ENCODE results near the gene TWSG1. TPM values are rescaled to one million over a fixed set of nuclear protein-coding genes. Genes with fewer than 3 reads are reported as not detected.

Gene TWSG1
- total and polyA plus RNA-seq, 8 donors: 8.2 to 76.0 (median 23.6) TPM

- peaks cover 0 to 17% (median 3%) of the 10 kb centered on the region in 4 donors for H3K4me1 ChIP-seq
- H3K9me3 ChIP-seq: no peaks in the 10 kb centered on the region
- WGBS, 5 donors: 58 to 79% (median 70%) methylated on average over 4 of the region's 4 CpGs
- no peak overlapping the region for H3K4me3 ChIP-seq
- DNase-seq: peak in 1 of 2 donors; percentile 77
- peak overlapping the region in 2 of 5 donors; percentile 14 to 52 for H3K27ac ChIP-seq
- TF ChIP-seq EP300 (IDR thresholded peaks at IDR 0.05): no peak
- no peak for TF ChIP-seq POLR2A (IDR thresholded peaks at IDR 0.05)
- TF ChIP-seq POLR2AphosphoS5 (IDR thresholded peaks at IDR 0.05): no peak
- no peak for TF ChIP-seq CTCF (IDR thresholded peaks at IDR 0.05)
- peaks cover 0 to 6% (median 1%) of the 10 kb centered on the region in 4 donors for H3K36me3 ChIP-seq
- intact Hi-C loops (cut with DNase I; ENCODE audit: low total_unique reads): no loop called here
- H3K27me3 ChIP-seq: no peaks in the 10 kb centered on the region
Measured at GRCh38 chr18:9380621-9381395, 46.2 kb downstream of the TWSG1 start.

- 32 to 48% (median 39%) methylated on average over 1 of the region's 1 CpG for WGBS, 5 donors
- no peak for DNase-seq
- Histone ChIP-seq H3K4me1 (no peaks in the 10 kb centered on the region), H3K9me3 (peaks cover 0 to 9% (median 4%) of the 10 kb centered on the region in 4 donors), H3K27me3 (no peaks in the 10 kb centered on the region), H3K27ac (no peak overlapping the region), H3K36me3 (peaks cover 0 to 20% (median 13%) of the 10 kb centered on the region in 4 donors), H3K4me3 (no peak overlapping the region)
- no peak for TF ChIP-seq POLR2A (IDR thresholded peaks at IDR 0.05)
- TF ChIP-seq EP300 (IDR thresholded peaks at IDR 0.05): no peak
- no peak for TF ChIP-seq CTCF (IDR thresholded peaks at IDR 0.05)
- TF ChIP-seq POLR2AphosphoS5 (IDR thresholded peaks at IDR 0.05): no peak
- intact Hi-C loops (cut with DNase I; ENCODE audit: low total_unique reads): no loop called here
Measured at GRCh38 chr18:9386879-9387278, 52.3 kb downstream of the TWSG1 start.

DNA sequence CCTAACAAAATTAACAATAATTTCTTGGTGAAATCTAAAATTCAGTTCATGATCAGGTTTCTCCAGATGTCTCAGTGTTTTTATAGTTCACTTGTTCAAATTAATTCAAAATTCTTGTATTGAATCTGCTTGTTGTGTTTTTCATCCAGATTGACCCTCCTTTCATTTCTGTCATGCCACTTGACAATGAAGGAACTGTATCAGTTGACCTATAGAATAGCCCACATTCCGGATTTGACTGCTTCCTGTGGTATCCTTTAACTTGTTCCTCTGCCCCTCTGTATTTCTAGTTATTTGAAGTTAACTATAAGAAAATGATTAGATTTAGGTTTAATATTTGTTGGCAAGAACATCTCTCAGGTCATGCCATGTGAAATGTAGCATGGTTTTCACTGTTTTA is 53.3 kb downstream of the TWSG1 start:
- 72 to 83% (median 80%) methylated on average over 1 of the region's 1 CpG for WGBS, 5 donors
- intact Hi-C loops (cut with DNase I; ENCODE audit: low total_unique reads): no loop called here

GRCh38 chr18:9389706-9390105 is 55.1 kb downstream of the TWSG1 start:
- peaks cover 0 to 21% (median 14%) of the 10 kb centered on the region in 4 donors for H3K36me3 ChIP-seq
- H3K9me3 ChIP-seq: peaks cover 0 to 12% (median 5%) of the 10 kb centered on the region in 4 donors
- intact Hi-C loops (cut with DNase I; ENCODE audit: low total_unique reads): no loop called here
- H3K4me1 ChIP-seq: no peaks in the 10 kb centered on the region
- H3K27ac ChIP-seq: no peak overlapping the region
- 94 to 98% (median 97%) methylated on average over 5 of the region's 5 CpGs for WGBS, 5 donors
- no peaks in the 10 kb centered on the region for H3K27me3 ChIP-seq
- no peak overlapping the region for H3K4me3 ChIP-seq
- TF ChIP-seq POLR2A (IDR thresholded peaks at IDR 0.05): no peak
- no peak for TF ChIP-seq CTCF (IDR thresholded peaks at IDR 0.05)
- TF ChIP-seq EP300 (IDR thresholded peaks at IDR 0.05): no peak
- no peak for TF ChIP-seq POLR2AphosphoS5 (IDR thresholded peaks at IDR 0.05)
- no peak for DNase-seq

More for the DNA sequence above, 53.3 kb downstream of the TWSG1 start:
- no peaks in the 10 kb centered on the region for H3K27me3 ChIP-seq
- no peaks in the 10 kb centered on the region for H3K4me1 ChIP-seq
- TF ChIP-seq CTCF (IDR thresholded peaks at IDR 0.05) (no peak), POLR2A (IDR thresholded peaks at IDR 0.05) (no peak), POLR2AphosphoS5 (IDR thresholded peaks at IDR 0.05) (no peak), EP300 (IDR thresholded peaks at IDR 0.05) (no peak)
- no peak overlapping the region for H3K4me3 ChIP-seq
- H3K27ac ChIP-seq: no peak overlapping the region
- DNase-seq: no peak
- peaks cover 0 to 21% (median 14%) of the 10 kb centered on the region in 4 donors for H3K36me3 ChIP-seq
- H3K9me3 ChIP-seq: peaks cover 0 to 12% (median 5%) of the 10 kb centered on the region in 4 donors
